ENCODE results near the gene MYO3B. TPM values are rescaled to one million over a fixed set of nuclear protein-coding genes. Genes with fewer than 3 reads are reported as not detected.

MYO3B gene
- total RNA-seq, 2 donors from 2014 or later, result 5.2 to 10.9 TPM

GRCh38 chr2:170375192-170375591 lies 197.2 kb downstream of the MYO3B start:
- Histone ChIP-seq H3K4me1 (ENCODE audit: control insufficient read depth, insufficient read depth, low read length) (peaks cover 15% of the 10 kb centered on the region), H3K9me3 (ENCODE audit: control insufficient read depth, low read length) (no peaks in the 10 kb centered on the region), H3K4me3 (ENCODE audit: low read length) (no peak overlapping the region), H3K9ac (ENCODE audit: extremely low read depth, low read length, poor library complexity, severe bottlenecking) (no peak overlapping the region), H3K36me3 (ENCODE audit: control insufficient read depth, insufficient read depth, low read length) (no peaks in the 10 kb centered on the region), H3K27ac (ENCODE audit: low read depth, low read length) (no peak overlapping the region), H3K27me3 (ENCODE audit: control insufficient read depth, insufficient read depth, low read length, poor library complexity, severe bottlenecking) (no peaks in the 10 kb centered on the region)
- Mint-ChIP-seq H3K4me3 (no peak overlapping the region), H3K9me3 (no peaks in the 10 kb centered on the region), H3K27ac (no peak overlapping the region), H3K36me3 (ENCODE audit: low read depth) (peaks cover 2% of the 10 kb centered on the region), H3K27me3 (ENCODE audit: insufficient read depth) (peaks cover 12% of the 10 kb centered on the region), H3K4me1 (peaks cover 44% of the 10 kb centered on the region)
- WGBS, 2 experiments (ENCODE audit: insufficient coverage in 1 of 2, insufficient read length in 1 of 2), result 62 to 89% methylated on average over 4 to 5 of the region's 5 CpGs
- no peak for TF ChIP-seq CTCF (conservative IDR thresholded peaks at IDR 0.05)
- no peak for DNase-seq

GRCh38 chr2:170377500-170378207 lies 199.7 kb downstream of the MYO3B start:
- 83 to 90% methylated on average over 4 to 8 of the region's 8 CpGs for WGBS, 2 experiments (ENCODE audit: insufficient coverage in 1 of 2, insufficient read length in 1 of 2)
- Histone ChIP-seq H3K27ac (ENCODE audit: low read depth, low read length) (no peak overlapping the region), H3K27me3 (ENCODE audit: control insufficient read depth, insufficient read depth, low read length, poor library complexity, severe bottlenecking) (no peaks in the 10 kb centered on the region), H3K36me3 (ENCODE audit: control insufficient read depth, insufficient read depth, low read length) (no peaks in the 10 kb centered on the region), H3K4me3 (ENCODE audit: low read length) (no peak overlapping the region), H3K9me3 (ENCODE audit: control insufficient read depth, low read length) (no peaks in the 10 kb centered on the region), H3K4me1 (ENCODE audit: control insufficient read depth, insufficient read depth, low read length) (peaks cover 10% of the 10 kb centered on the region), H3K9ac (ENCODE audit: extremely low read depth, low read length, poor library complexity, severe bottlenecking) (no peak overlapping the region)
- Mint-ChIP-seq H3K4me1 (peaks cover 26% of the 10 kb centered on the region), H3K36me3 (ENCODE audit: low read depth) (no peaks in the 10 kb centered on the region), H3K4me3 (no peak overlapping the region), H3K27me3 (ENCODE audit: insufficient read depth) (peaks cover 12% of the 10 kb centered on the region), H3K27ac (no peak overlapping the region), H3K9me3 (no peaks in the 10 kb centered on the region)
- no peak for DNase-seq
- TF ChIP-seq CTCF (conservative IDR thresholded peaks at IDR 0.05), result peak; percentile 61

GRCh38 chr2:170380267-170380666 lies 202.3 kb downstream of the MYO3B start:
- Histone ChIP-seq H3K4me3 (ENCODE audit: low read length) (no peak overlapping the region), H3K4me1 (ENCODE audit: control insufficient read depth, insufficient read depth, low read length) (peaks cover 2% of the 10 kb centered on the region), H3K9ac (ENCODE audit: extremely low read depth, low read length, poor library complexity, severe bottlenecking) (no peak overlapping the region), H3K27ac (ENCODE audit: low read depth, low read length) (no peak overlapping the region), H3K36me3 (ENCODE audit: control insufficient read depth, insufficient read depth, low read length) (no peaks in the 10 kb centered on the region), H3K27me3 (ENCODE audit: control insufficient read depth, insufficient read depth, low read length, poor library complexity, severe bottlenecking) (no peaks in the 10 kb centered on the region), H3K9me3 (ENCODE audit: control insufficient read depth, low read length) (no peaks in the 10 kb centered on the region)
- Mint-ChIP-seq H3K36me3 (ENCODE audit: low read depth) (no peaks in the 10 kb centered on the region), H3K9me3 (no peaks in the 10 kb centered on the region), H3K27ac (no peak overlapping the region), H3K4me1 (peaks cover 8% of the 10 kb centered on the region), H3K27me3 (ENCODE audit: insufficient read depth) (no peaks in the 10 kb centered on the region), H3K4me3 (no peak overlapping the region)
- 74 to 83% methylated on average over 2 to 3 of the region's 4 CpGs for WGBS, 2 experiments (ENCODE audit: insufficient coverage in 1 of 2, insufficient read length in 1 of 2)
- no peak for DNase-seq
- TF ChIP-seq CTCF (conservative IDR thresholded peaks at IDR 0.05), result no peak
